GM19328 (cell line): ENCODE data around the gene KRT2.

Experiments
- ATAC-seq: cut with Tn5 transposase; IDR thresholded peaks from one replicate; pipeline ENCODE4 v1.9.1; 2021; ENCODE audit warnings: mild to moderate bottlenecking, moderate library complexity; ENCODE audit not compliant: unreplicated experiment

The KRT2 gene

DNA sequence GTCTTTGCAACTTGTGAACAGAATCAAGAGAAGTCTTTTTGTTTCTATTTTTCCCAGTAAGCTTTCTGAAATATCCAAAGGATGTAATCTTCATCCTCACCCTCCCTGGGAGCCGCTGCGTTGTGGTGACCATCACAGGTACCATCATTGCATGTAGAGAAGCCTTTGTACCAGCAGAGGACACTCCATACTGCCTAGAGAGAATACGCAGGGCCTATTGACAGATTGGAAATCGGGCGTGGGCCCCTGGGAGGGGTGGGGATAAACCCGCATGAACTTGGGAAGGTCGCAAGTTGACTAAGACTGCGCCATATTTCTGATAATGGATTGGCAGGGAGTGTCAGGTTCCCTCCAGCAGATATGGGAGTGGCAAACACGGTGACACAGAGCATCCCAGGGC lies 15.5 kb upstream of the KRT2 start:
- no peak for ATAC-seq

DNA sequence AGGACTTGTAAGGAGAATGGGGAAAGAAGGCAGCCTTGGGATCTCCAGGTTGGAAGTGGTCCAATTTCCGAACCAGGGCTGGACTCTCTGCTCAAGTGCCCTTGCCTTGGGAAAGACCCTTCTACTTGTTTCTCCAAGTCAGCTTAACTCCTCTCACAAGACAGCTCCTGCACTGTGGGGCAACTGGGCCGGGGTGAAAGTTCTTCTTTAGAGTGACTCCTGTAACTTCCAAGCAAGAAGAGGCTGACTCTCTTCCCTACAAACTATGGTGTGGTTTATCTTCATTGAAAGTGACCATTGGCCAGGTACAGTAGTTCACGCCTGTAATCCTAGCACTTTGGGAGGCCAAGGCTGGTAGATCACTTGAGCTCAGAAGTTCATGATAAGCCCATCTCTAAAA lies 14.5 kb upstream of the KRT2 start:
- ATAC-seq: no peak

DNA sequence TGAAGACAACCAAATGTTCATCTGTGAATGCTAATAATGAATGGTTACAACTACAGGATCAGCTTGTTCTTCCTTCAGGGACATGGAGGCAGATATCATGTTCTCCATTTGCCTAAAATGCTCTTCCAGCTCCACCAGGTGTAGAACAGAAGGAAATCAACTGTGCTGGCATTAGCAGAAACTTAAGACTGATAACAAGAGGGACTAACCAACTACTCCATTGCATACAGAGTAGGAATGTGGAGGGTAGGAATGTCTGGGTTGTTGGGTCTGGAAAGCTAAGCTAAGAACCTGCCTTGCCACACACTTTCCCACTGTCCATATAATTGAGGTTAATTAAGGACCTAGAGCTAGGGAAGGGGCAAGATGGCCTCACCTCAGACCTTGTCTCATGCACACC lies 11.4 kb upstream of the KRT2 start:
- no peak for ATAC-seq

GRCh38 chr12:52662918-52663229 lies 10.9 kb upstream of the KRT2 start:
- ATAC-seq: no peak

GRCh38 chr12:52662093-52662917 lies 10.3 kb upstream of the KRT2 start:
- ATAC-seq: no peak

DNA sequence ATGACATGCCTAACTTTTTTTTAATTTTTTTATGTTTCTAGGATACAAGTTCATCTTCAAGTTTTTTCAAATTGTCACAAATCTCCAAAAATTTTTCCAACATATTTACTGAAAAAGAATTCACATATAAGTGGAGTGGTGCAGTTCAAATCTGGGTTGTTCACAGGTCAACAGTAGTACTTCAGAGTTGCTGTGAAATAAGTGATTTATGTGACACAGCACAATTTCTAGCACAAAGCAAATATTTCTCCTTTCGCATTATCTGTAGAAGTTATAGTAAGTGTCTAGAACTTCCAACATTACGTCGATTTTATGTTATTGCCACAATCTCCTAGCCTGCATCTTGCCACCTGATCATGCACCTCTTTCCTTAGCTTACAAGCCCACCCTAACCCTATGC lies 9.7 kb upstream of the KRT2 start:
- ATAC-seq: no peak

DNA sequence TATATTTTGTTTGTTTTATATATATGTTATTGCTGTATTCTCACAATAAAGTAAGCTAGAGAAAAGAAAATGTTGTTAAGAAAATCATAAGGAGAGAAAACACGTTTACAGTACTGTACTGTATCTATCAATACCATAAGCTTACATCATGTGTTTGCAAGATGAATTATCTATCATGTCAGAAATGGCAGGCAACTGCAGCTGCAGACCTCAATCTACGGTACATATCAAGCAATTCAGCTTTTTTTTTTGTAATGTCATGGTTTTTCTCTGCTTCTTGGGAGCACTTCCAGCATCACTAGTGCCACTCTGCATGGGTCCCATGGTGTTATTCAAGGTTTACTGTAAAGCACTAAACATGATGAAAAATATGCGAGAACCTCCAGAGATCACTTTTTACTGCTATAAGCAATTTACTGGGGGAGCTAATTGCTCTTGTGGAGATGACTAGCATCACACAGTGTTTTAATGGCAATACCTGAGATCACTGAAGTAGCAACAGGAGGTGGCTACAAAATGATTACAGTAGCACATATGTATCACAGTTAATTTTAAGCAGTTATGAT lies 9.0 kb upstream of the KRT2 start:
- no peak for ATAC-seq

DNA sequence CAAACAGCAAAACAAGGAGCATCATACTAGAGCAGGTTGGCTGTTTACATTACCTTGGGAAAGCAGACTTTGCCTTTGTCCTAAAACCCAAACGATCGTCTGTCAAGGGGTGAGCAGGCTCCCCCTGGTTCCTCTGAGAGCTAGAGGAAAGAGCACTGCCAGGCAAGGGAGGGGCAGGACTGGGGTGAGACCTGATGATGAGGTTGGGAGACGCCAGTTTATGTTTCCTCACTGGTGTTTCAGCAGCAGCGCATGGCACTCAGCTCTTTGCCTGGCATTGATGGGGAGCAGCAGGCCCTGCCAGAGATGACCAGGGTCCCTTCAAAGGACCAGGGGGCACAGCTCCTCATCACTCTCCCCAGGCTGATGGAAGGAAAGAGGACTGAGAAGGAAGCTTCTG lies 7.9 kb upstream of the KRT2 start:
- no peak for ATAC-seq

- ATAC-seq: no peak
Measured at GRCh38 chr12:52659395-52659794, 7.4 kb upstream of the KRT2 start.

DNA sequence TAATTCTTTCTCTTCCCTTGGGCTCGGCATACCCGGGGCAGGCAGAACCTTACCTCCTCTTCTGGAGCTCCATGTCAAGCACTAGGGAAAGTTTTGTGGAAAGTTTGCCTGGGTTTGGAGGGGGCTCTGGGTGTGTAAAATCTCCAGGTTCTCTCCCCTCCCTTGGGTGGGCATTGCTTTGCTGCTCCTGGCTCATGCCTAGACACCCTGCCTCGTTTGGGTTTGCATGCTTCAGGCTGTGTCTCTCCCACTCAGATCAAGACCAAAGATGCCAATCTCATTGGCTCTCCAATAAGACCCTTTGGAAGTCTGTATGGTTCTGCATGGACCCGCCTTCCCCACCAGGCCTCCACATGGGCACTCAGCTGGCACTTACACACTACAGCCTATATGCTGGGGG lies 6.2 kb upstream of the KRT2 start:
- ATAC-seq: no peak

- no peak for ATAC-seq
Measured at GRCh38 chr12:52657250-52657902, 5.4 kb upstream of the KRT2 start.

GRCh38 chr12:52656616-52657015 lies 4.6 kb upstream of the KRT2 start:
- ATAC-seq: no peak

DNA sequence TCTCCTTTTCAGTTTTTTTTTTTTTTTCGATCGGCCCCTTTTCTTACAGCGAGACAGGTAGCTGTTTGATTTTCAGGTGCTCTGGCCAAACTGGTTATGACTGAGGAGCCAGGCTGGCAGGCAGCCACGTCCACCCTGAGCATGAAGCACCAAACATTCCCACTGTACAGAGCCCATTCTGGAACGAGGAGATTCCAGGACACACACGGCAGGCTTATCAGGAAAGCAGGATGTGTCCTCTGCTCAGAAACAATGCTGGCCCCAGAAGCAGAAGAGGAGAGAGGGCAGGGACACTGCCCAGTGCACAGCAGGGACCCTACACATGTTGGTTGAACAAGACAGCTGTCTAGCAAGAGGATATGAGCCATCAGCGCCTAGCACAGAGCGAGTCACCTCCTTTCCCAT lies 3.7 kb upstream of the KRT2 start:
- ATAC-seq: no peak

GRCh38 chr12:52655251-52655650 lies 3.2 kb upstream of the KRT2 start:
- ATAC-seq: no peak

- ATAC-seq: no peak
Measured at GRCh38 chr12:52650520-52651081, 1.4 kb downstream of the KRT2 start.

DNA sequence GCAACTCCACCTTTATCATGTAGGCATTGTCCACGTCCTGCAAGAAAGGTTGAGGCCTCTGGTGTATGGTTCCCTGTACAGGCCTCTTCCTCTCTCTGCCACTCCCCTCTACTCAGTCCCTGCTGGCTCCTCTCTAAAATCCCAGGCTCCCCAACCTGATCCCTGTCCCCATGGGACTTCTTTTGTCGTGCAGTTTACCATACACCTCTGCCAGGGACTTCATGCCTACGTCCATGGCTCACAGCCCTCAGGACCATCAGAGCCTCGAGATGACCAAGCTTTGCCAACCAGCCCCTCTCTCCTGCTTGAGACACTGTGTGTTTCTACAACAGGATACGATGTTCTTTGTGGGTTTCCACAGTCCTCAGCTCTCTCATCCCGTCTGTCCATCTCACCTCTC lies 2.9 kb downstream of the KRT2 start:
- no peak for ATAC-seq

DNA sequence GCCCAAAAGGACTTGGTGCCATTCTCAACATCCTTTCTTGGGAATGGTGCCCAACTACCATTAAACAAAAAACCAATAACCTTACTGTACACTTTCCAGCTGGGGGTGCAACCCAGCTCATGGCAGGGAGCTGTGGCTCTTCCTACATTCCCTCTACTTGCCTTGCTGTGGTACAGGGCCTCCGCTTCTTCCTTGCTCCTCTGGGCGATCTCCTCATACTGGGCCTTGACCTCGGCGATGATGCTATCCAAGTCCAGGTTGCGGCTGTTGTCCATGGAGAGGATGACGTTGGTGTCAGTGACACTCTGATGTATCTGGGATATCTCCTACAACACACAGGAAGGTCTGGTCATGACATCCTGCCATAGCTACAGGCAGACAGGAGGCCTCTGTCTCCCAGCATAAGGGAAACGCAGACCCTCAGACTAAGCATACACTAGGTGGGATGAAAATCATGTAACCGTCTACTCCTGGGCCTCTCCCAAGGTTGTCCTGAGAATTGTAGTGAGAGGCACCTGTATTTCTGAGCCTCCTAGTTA lies 3.9 kb downstream of the KRT2 start:
- ATAC-seq: no peak

DNA sequence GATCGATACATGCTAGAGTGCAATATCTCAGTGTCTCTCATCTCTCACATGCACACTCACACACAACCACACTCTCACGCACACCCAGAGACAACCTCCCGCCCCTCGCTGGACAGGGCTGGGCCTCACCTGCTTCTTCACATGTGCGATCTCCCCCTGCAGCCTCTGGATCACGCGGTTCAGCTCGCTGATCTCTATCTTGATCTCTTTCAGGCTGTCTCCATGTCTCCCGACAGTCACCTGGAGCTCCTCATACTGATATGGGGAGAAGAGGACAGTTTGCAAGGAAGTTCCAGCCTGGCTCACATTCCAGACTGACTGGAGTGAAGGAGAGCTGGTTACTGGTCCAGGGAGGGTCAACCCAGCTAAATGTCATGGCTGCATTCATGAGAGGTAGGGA lies 4.4 kb downstream of the KRT2 start:
- ATAC-seq: no peak

- no peak for ATAC-seq
Measured at GRCh38 chr12:52646613-52647012, 5.4 kb downstream of the KRT2 start.

DNA sequence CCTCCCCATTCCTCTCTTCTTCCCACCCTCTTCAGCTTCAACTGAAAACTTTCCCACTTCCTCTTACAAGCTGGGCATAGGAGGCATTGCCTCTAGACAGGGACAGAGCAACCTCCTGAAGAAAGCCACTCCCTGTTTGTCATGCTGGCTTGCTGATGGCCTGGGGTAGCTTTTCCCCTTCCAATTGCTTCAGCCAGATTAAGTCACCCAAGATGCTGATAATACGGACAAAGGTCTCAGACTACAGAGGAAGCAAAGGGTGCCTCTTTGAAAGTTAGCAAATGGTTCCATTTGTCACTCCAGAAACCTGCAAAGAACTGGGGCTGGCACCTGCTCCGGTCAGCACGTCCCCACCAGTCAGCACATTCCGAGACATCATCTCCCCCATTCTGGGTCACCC lies 6.0 kb downstream of the KRT2 start:
- ATAC-seq: no peak

GRCh38 chr12:52645120-52645761 lies 6.8 kb downstream of the KRT2 start:
- no peak for ATAC-seq

DNA sequence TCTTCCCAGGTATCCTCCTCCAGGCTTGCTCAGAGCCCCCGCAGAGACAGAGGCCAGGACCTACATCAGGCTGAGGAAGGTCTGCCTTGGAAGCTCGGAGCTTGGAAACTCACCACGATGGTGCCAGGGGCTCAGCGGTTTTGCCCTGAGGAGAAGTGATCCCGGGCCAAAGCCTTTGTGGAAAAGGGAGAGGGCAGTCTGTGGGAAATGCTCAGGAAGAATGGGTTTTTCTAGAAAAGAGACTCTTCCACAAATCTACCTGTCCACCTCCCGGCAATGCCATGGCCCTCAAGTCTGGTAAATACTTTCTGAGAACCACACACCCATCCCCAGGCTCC lies 8.0 kb downstream of the KRT2 start:
- no peak for ATAC-seq
